Adipocyte (in vitro differentiated cells): Measurements from ENCODE around the gene DEXI.

ENCODE experiments used
- DNase-seq: peaks from one replicate; pipeline ENCODE4 v3.0.0-alpha.2; 2015; ENCODE audit warnings: low read depth
- H3K27me3 ChIP-seq: replicated peaks from 2 replicates; pipeline ENCODE4 v1.7.0; 2013; ENCODE audit warnings: mild to moderate bottlenecking, low read length, moderate library complexity; ENCODE audit not compliant: control insufficient read depth, insufficient read depth
- H3K36me3 ChIP-seq: 2 replicates; pipeline ENCODE4 v1.7.0; 2013; ENCODE audit warnings: low read length, mild to moderate bottlenecking, moderate library complexity; ENCODE audit not compliant: control insufficient read depth, insufficient read depth, severe bottlenecking
- H3K4me1 ChIP-seq: 2 replicates; pipeline ENCODE4 v1.7.0; 2013; ENCODE audit warnings: mild to moderate bottlenecking, low read length, moderate library complexity; ENCODE audit not compliant: control insufficient read depth, insufficient read depth
- H3K4me3 ChIP-seq: 2 replicates; pipeline ENCODE4 v1.7.0; 2013; ENCODE audit warnings: mild to moderate bottlenecking, low read length, moderate library complexity
- H3K9ac ChIP-seq: 2 replicates; pipeline ENCODE4 v1.7.0; 2013; ENCODE audit warnings: mild to moderate bottlenecking, low read length, moderate library complexity
- H3K9me3 ChIP-seq: 2 replicates; pipeline ENCODE4 v1.7.0; 2013; ENCODE audit warnings: mild to moderate bottlenecking, low read length, moderate library complexity; ENCODE audit not compliant: control insufficient read depth

The DEXI gene

GRCh38 chr16:10942352-10943063 is at the start of gene DEXI:
Gene DEXI, minus strand, starts transcription at chr16:10942468. Its CDS starts 463 bp downstream, at chr16:10942005.
- H3K36me3 ChIP-seq = no peaks in the 10 kb centered on the region
- peak; percentile 98 for DNase-seq
- peak within 1 kb of the TSS; percentile 89 for H3K9ac ChIP-seq
- no peaks in the 10 kb centered on the region for H3K27me3 ChIP-seq
- H3K4me3 ChIP-seq = peak within 1 kb of the TSS; percentile 93
- peaks cover 75% of the 10 kb centered on the region for H3K4me1 ChIP-seq
- no peaks in the 10 kb centered on the region for H3K9me3 ChIP-seq

GRCh38 chr16:10990378-10990777 is 48.1 kb upstream of the DEXI start:
- Histone ChIP-seq H3K36me3 (peaks cover 17% of the 10 kb centered on the region), H3K4me1 (peaks cover 21% of the 10 kb centered on the region), H3K9ac (no peak overlapping the region), H3K27me3 (no peaks in the 10 kb centered on the region), H3K9me3 (no peaks in the 10 kb centered on the region), H3K4me3 (no peak overlapping the region)
- no peak for DNase-seq

GRCh38 chr16:10989559-10989958 is 47.3 kb upstream of the DEXI start:
- peaks cover 24% of the 10 kb centered on the region for H3K4me1 ChIP-seq
- no peak for DNase-seq
- H3K4me3 ChIP-seq = no peak overlapping the region
- peaks cover 17% of the 10 kb centered on the region for H3K36me3 ChIP-seq
- no peaks in the 10 kb centered on the region for H3K9me3 ChIP-seq
- no peak overlapping the region for H3K9ac ChIP-seq
- no peaks in the 10 kb centered on the region for H3K27me3 ChIP-seq

- H3K4me3 ChIP-seq = no peak overlapping the region
- no peaks in the 10 kb centered on the region for H3K27me3 ChIP-seq
- H3K9ac ChIP-seq = no peak overlapping the region
- H3K36me3 ChIP-seq = peaks cover 11% of the 10 kb centered on the region
- H3K4me1 ChIP-seq = peaks cover 30% of the 10 kb centered on the region
- DNase-seq = no peak
- H3K9me3 ChIP-seq = no peaks in the 10 kb centered on the region
These were observed 46.6 kb upstream of the DEXI start for GRCh38 chr16:10988879-10989278.

- Histone ChIP-seq H3K27me3 (no peaks in the 10 kb centered on the region), H3K4me1 (peaks cover 29% of the 10 kb centered on the region), H3K9me3 (no peaks in the 10 kb centered on the region), H3K9ac (no peak overlapping the region), H3K4me3 (no peak overlapping the region), H3K36me3 (peaks cover 9% of the 10 kb centered on the region)
- DNase-seq = peak; percentile 15
These were observed 46.0 kb upstream of the DEXI start for GRCh38 chr16:10988164-10988803.

GRCh38 chr16:10987361-10988163 is 45.3 kb upstream of the DEXI start:
- Histone ChIP-seq H3K9ac (no peak overlapping the region), H3K9me3 (no peaks in the 10 kb centered on the region), H3K36me3 (peaks cover 9% of the 10 kb centered on the region), H3K27me3 (no peaks in the 10 kb centered on the region), H3K4me3 (no peak overlapping the region), H3K4me1 (peaks cover 28% of the 10 kb centered on the region)
- DNase-seq = no peak

- H3K4me1 ChIP-seq = peaks cover 26% of the 10 kb centered on the region
- no peaks in the 10 kb centered on the region for H3K27me3 ChIP-seq
- no peak overlapping the region for H3K4me3 ChIP-seq
- peaks cover 16% of the 10 kb centered on the region for H3K36me3 ChIP-seq
- no peak overlapping the region for H3K9ac ChIP-seq
- H3K9me3 ChIP-seq = no peaks in the 10 kb centered on the region
- DNase-seq = no peak
These were observed 42.2 kb upstream of the DEXI start for GRCh38 chr16:10984509-10984908.

GRCh38 chr16:10983159-10983558 is 40.9 kb upstream of the DEXI start:
- no peak overlapping the region for H3K4me3 ChIP-seq
- peaks cover 14% of the 10 kb centered on the region for H3K36me3 ChIP-seq
- H3K9me3 ChIP-seq = no peaks in the 10 kb centered on the region
- peaks cover 26% of the 10 kb centered on the region for H3K4me1 ChIP-seq
- no peaks in the 10 kb centered on the region for H3K27me3 ChIP-seq
- H3K9ac ChIP-seq = no peak overlapping the region
- DNase-seq = no peak

- DNase-seq = peak; percentile 54
These were observed 40.3 kb upstream of the DEXI start for GRCh38 chr16:10982465-10983150.

GRCh38 chr16:10981697-10982216 is 39.5 kb upstream of the DEXI start:
- H3K4me3 ChIP-seq = no peak overlapping the region
- H3K4me1 ChIP-seq = peaks cover 26% of the 10 kb centered on the region
- no peaks in the 10 kb centered on the region for H3K27me3 ChIP-seq
- peak overlapping the region; percentile 22 for H3K9ac ChIP-seq
- H3K36me3 ChIP-seq = peaks cover 15% of the 10 kb centered on the region
- peak; percentile 25 for DNase-seq
- H3K9me3 ChIP-seq = no peaks in the 10 kb centered on the region

More at GRCh38 chr16:10982465-10983150, 40.3 kb upstream of the DEXI start:
- Histone ChIP-seq H3K9ac (peak overlapping the region; percentile 22), H3K9me3 (no peaks in the 10 kb centered on the region), H3K4me1 (peaks cover 26% of the 10 kb centered on the region), H3K4me3 (peak overlapping the region; percentile 6), H3K27me3 (no peaks in the 10 kb centered on the region), H3K36me3 (peaks cover 14% of the 10 kb centered on the region)
